GM10248 (cell line): ENCODE measurements around the gene KMT2A.
A peak's percentile ranks its signal among the peaks of the same experiment; 100 is the strongest.

Source experiments
- CTCF ChIA-PET: fragments of 300-600 bp; sonication (Branson Sonifier 250); formaldehyde crosslinking; extraction: SDS; loops from one replicate; lab custom pipeline; 2021; ENCODE audit warnings: antibody characterized with exemption; lab: Yijun Ruan, JAX
- POLR2A ChIA-PET: fragments of 350-650 bp; sonication (Branson Sonifier 250); formaldehyde crosslinking; extraction: SDS; loops from one replicate; lab custom pipeline; 2020; ENCODE audit warnings: antibody characterized with exemption; lab: Yijun Ruan, JAX
- DNase-seq: peaks from one replicate; pipeline ENCODE4 v3.0.0; 2012; ENCODE audit errors: extremely low spot score
- TF ChIP-seq, protein P1 (sequence below): IDR thresholded peaks from 2 replicates; pipeline ENCODE4 v1.5.1; 2012; ENCODE audit warnings: mild to moderate bottlenecking, low read depth; ENCODE audit errors: extremely low read depth, missing control alignments, control extremely low read depth

KMT2A gene

DNA sequence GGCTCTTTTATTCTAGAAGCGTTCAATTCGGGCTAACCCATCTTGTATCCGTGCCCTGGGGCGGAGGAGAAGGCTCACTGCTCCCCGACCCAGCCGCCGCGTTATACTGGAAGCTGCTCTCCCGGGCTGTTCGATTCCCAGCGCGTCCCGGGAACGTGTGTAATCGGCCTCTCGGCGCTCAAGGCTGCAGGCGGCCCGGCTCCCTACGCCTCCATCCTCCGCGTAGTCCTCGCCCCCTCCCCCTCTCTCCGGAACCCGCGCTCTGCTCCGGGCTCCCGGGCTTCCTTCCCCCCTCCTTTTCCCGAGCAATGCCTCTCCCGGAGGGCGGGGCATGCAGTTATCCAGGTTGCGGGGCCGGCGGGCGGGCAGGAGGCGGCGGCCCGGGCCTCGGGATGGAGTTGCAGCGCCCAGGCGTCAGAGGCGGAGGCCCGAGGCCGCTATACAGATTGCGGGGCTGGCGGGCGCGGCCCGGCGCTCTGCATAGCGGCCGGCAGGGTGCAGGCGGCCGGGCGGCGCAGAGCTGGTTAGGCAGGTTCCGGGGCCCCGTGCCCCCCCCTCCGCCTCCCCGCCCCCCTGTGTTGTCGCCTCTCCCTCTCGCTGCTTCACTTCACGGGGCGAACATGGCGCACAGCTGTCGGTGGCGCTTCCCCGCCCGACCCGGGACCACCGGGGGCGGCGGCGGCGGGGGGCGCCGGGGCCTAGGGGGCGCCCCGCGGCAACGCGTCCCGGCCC lies at the start of gene KMT2A:
KMT2A (plus strand) TSS at position 600 of the 732 bp plus-strand sequence; CDS start at position 621, 21 bp downstream.
- DNase-seq = peak; percentile 93
- ChIA-PET CTCF (interaction anchor here (0.8 to 2.1 kb wide), 9 partner anchors 8 to 52 kb away, joined by 3 to 11 read pairs (median 4); no protein-coding TSS in a partner anchor), POLR2A (interaction anchor here (0.6 to 1.2 kb wide), 2 partner anchors 22 to 25 kb away, joined by 3 read pairs; no protein-coding TSS in a partner anchor)
- TF ChIP-seq, protein P1, sequence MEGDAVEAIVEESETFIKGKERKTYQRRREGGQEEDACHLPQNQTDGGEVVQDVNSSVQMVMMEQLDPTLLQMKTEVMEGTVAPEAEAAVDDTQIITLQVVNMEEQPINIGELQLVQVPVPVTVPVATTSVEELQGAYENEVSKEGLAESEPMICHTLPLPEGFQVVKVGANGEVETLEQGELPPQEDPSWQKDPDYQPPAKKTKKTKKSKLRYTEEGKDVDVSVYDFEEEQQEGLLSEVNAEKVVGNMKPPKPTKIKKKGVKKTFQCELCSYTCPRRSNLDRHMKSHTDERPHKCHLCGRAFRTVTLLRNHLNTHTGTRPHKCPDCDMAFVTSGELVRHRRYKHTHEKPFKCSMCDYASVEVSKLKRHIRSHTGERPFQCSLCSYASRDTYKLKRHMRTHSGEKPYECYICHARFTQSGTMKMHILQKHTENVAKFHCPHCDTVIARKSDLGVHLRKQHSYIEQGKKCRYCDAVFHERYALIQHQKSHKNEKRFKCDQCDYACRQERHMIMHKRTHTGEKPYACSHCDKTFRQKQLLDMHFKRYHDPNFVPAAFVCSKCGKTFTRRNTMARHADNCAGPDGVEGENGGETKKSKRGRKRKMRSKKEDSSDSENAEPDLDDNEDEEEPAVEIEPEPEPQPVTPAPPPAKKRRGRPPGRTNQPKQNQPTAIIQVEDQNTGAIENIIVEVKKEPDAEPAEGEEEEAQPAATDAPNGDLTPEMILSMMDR = peak; percentile 100

DNA sequence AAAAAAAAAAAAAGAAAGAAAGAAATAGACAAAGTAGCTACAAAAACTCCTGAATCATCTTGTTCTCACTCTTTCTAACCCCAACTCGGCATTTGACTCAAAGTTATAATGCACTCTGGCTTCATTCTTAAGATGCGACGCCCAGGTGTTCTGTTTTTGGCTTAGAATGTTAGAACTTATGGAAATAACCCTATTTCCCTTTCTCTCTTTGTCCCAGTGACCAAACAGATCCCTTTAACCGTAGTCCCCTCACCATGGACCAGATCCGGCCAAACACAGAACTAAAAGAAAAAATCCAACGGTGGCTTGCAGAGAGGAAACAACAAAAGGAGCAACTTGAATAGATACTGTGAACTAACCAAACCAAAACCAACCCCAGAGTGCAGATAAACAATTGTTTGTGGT lies 40.2 kb upstream of the KMT2A start:
- POLR2A ChIA-PET = no interaction called here
- TF ChIP-seq, protein P1 = no peak
- DNase-seq = no peak
- CTCF ChIA-PET = interaction anchor here (1.1 to 5.7 kb wide), 3 partner anchors 12 to 197 kb away, joined by 4 to 30 read pairs (median 7); no protein-coding TSS in a partner anchor

DNA sequence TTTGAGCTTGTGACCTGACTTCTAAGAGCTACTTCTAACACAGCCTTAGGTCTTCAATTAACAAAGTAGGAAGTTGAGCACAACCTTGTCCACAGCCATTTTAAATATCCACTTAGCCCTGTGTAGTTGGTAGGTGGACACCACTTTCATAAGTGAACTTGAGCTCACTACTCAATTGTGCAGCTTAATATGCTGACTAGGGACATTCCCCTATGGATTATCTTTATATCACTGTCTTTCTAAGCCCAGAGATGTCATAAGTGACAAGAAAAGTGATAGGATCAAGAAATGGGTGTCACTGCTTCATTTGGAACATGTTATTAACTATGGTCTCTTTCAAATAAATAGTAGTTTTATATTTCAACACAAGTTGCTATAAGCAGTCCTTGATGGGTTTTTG lies 38.8 kb upstream of the KMT2A start:
- DNase-seq = no peak
- TF ChIP-seq, protein P1 = no peak
- ChIA-PET POLR2A (no interaction called here), CTCF (interaction anchor here (0.8 to 5.7 kb wide), 9 partner anchors 9 to 93 kb away, joined by 3 to 30 read pairs (median 5); no protein-coding TSS in a partner anchor)

DNA sequence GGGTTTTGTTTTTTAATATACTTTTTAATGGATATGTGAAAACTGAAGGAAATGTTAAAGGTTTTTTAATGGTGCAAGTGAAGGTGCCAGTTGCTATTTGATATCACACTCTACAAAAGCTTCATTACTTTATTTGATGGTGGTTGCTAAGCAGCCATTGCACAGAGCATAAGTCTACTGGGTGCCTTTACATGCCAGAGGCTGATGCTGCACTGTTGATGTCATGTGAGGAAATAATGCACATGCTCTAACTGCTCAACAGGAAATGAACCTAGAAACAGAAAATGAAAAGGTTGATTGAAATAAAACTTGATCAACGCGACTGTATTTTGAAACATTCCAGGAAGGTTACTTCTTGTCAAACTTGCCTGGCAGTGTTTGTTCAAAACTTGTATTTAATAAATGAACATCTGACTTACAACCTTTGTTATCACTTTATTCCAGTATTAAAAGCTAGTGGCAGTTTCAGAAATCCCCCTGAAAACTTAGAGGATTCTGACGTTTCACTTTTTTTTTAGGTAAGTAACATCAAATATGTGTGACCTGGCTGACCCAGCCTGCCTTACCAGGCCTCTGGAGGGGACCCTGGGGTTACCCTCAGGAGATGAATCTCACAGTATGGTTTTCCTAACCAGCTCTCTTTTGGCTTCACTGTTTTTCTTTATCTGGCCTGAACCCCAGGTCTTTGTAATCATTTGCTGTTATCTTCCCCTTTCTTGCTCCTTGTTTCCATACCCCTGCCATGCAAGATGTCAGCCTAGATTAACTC lies 37.3 kb upstream of the KMT2A start:
- ChIA-PET POLR2A (no interaction called here), CTCF (interaction anchor here (0.7 to 5.7 kb wide), 4 partner anchors 14 to 37 kb away, joined by 3 to 30 read pairs (median 6); partner anchors contain the start of gene KMT2A)
- no peak for DNase-seq
- TF ChIP-seq, protein P1 = no peak

DNA sequence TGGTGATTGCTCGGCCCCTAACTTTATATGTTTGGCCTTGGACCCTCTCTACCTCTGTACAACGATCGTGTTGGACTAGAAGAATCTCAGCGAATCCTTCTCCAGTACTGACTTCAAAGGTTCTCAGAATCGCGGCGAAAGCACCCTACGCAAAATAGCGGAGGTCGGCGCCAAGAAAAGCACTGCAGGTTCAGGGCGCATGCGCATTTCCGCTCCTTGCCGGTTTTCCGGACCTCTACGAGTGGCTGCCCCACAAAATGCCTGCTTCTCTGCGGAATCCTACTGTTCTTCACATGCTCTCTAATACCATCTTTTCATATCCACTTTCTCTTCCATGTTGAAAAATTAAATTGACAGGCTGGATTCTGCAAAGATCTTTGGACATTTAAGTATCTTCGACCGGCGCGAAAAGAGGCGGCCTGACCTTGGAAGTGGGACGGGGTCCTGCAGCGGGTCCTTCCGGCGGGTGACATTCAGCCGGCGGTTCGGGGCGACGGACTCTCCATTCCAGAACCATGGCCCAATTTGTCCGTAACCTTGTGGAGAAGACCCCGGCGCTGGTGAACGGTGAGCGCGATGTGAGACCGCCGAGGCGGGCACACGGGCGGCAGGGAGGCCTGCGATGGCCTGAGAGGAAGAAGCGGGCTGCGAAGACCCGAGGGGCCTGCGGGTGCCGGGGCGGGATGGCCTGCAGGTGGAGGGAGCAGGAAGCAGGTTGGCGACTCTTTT lies 35.0 kb upstream of the KMT2A start, which contains the start of gene ATP5MG:
ATP5MG (plus strand) TSS at position 456 of the 729 bp plus-strand sequence; CDS start at position 516, 60 bp downstream.
- CTCF ChIA-PET = interaction anchor here (0.8 to 1.1 kb wide), 2 partner anchors 24 to 38 kb away, joined by 3 read pairs; no protein-coding TSS in a partner anchor
- TF ChIP-seq, protein P1 = no peak
- POLR2A ChIA-PET = interaction anchor here (0.5 kb wide), 1 partner anchor 9 kb away, joined by 3 read pairs; no protein-coding TSS in a partner anchor
- DNase-seq = peak; percentile 91
